GM18951 (cell line): ENCODE data around the gene UBXN6.

Experiments used
- POLR2A ChIP-seq: IDR thresholded peaks from 4 replicates; pipeline ENCODE4 v1.6.1; 2011; ENCODE audit warnings: mild to moderate bottlenecking; ENCODE audit not compliant: insufficient read length, insufficient read depth; ENCODE audit errors: extremely low read depth
- in situ Hi-C: fragments of 300-500 bp; cut with MboI; formaldehyde crosslinking; loops from one replicate; pipeline ENCODE4 v1.12.0; 2022; ENCODE audit warnings: low sequenced_read_pairs, mixed read lengths, inconsistent platforms; ENCODE audit not compliant: unreplicated experiment

The UBXN6 gene

GRCh38 chr19:4500841-4501591, 43.4 kb upstream of the UBXN6 start:
- in situ Hi-C loops, result no loop called here

GRCh38 chr19:4499855-4500254, 42.3 kb upstream of the UBXN6 start:
- TF ChIP-seq POLR2A, result no peak
- in situ Hi-C loops, result no loop called here

More at GRCh38 chr19:4500841-4501591, 43.4 kb upstream of the UBXN6 start:
- no peak for TF ChIP-seq POLR2A

GRCh38 chr19:4499318-4499717, 41.7 kb upstream of the UBXN6 start:
- no peak for TF ChIP-seq POLR2A
- in situ Hi-C loops, result no loop called here

GRCh38 chr19:4498694-4499093, 41.1 kb upstream of the UBXN6 start:
- no peak for TF ChIP-seq POLR2A
- in situ Hi-C loops, result no loop called here

- TF ChIP-seq POLR2A, result no peak
- in situ Hi-C loops, result no loop called here
These were observed 40.3 kb upstream of the UBXN6 start for GRCh38 chr19:4497770-4498389.

GRCh38 chr19:4496304-4496703, 38.7 kb upstream of the UBXN6 start:
- in situ Hi-C loops, result no loop called here
- TF ChIP-seq POLR2A, result no peak

GRCh38 chr19:4495471-4495870, 37.9 kb upstream of the UBXN6 start:
- in situ Hi-C loops, result no loop called here
- TF ChIP-seq POLR2A, result no peak

GRCh38 chr19:4494691-4495064, 37.1 kb upstream of the UBXN6 start:
- in situ Hi-C loops, result no loop called here
- TF ChIP-seq POLR2A, result no peak

GRCh38 chr19:4493929-4494690, 36.5 kb upstream of the UBXN6 start:
- in situ Hi-C loops, result no loop called here
- no peak for TF ChIP-seq POLR2A

GRCh38 chr19:4493104-4493928, 35.7 kb upstream of the UBXN6 start:
- TF ChIP-seq POLR2A, result no peak
- in situ Hi-C loops, result no loop called here

- TF ChIP-seq POLR2A, result no peak
- in situ Hi-C loops, result no loop called here
These were observed 34.9 kb upstream of the UBXN6 start for GRCh38 chr19:4492337-4493103.

- TF ChIP-seq POLR2A, result no peak
- in situ Hi-C loops, result no loop called here
These were observed 33.9 kb upstream of the UBXN6 start for GRCh38 chr19:4491446-4491845.
